Gastrocnemius medialis (tissue), 4 donors: ENCODE measurements around the gene PRPS1L1. TPM values are rescaled to one million over a fixed set of nuclear protein-coding genes. Genes with fewer than 3 reads are reported as not detected.

Experiments
- ATAC-seq, 2 donors: fragments of 150-250 bp; one replicate each; pipeline ENCODE4 v1.9.1; 2016
- DNase-seq, 2 donors: peaks; one replicate each; pipeline ENCODE4 v3.0.0-alpha.2; 2019
- H3K27ac ChIP-seq, 4 donors: fragments of 200-600 bp; sonication (generic); 1 replicate in 1 of 4; 2 replicates in 3 of 4; pipeline ENCODE4 v1.5.1; 2016 to 2018; ENCODE audit warnings: mild to moderate bottlenecking in 2 of 4, moderate library complexity in 1 of 4
- H3K27me3 ChIP-seq, 3 donors: fragments of 200-600 bp; sonication (generic) in 2 of 3; 1 replicate in 1 of 3; 2 replicates in 2 of 3; pipeline versions ENCODE4 v1.5.1 to v1.6.0; 2016 to 2019; ENCODE audit warnings: mild to moderate bottlenecking in 1 of 3, moderate library complexity in 1 of 3
- H3K36me3 ChIP-seq, 2 donors: fragments of 200-600 bp; sonication (generic) in 1 of 2; one replicate each; pipeline ENCODE4 v1.5.1; 2017 to 2018
- H3K4me1 ChIP-seq, 2 donors: fragments of 200-600 bp; sonication (generic) in 1 of 2; one replicate each; pipeline ENCODE4 v1.5.1; 2016 to 2017; ENCODE audit warnings: mild to moderate bottlenecking in 2 of 2
- H3K4me3 ChIP-seq, 4 donors: fragments of 200-600 bp; sonication (generic) in 3 of 4; 1 replicate in 1 of 4; 2 replicates in 3 of 4; pipeline ENCODE4 v1.5.1; 2016 to 2019; ENCODE audit warnings: mild to moderate bottlenecking in 2 of 4
- H3K9me3 ChIP-seq, 3 donors: fragments of 200-600 bp; sonication (generic) in 2 of 3; 1 replicate in 1 of 3; 2 replicates in 2 of 3; pipeline ENCODE4 v1.5.1; 2016 to 2019
- CTCF ChIP-seq, 5 experiments: fragments of 450-650 bp in 3 of 5; fragments of 200-600 bp in 2 of 5; sonication (generic) in 2 of 5; IDR thresholded peaks in 4 of 5; conservative IDR thresholded peaks in 1 of 5; 1 replicate in 4 of 5; 2 replicates in 1 of 5; pipeline ENCODE4 v1.5.1; 2016 to 2019; ENCODE audit warnings: antibody characterized with exemption in 5 of 5, mild to moderate bottlenecking in 3 of 5, moderate library complexity in 3 of 5
- POLR2A ChIP-seq, 2 donors: fragments of 450-650 bp; IDR thresholded peaks; one replicate each; pipeline ENCODE4 v1.6.1; 2017; ENCODE audit warnings: antibody characterized with exemption in 2 of 2, mild to moderate bottlenecking in 2 of 2, moderate library complexity in 2 of 2
- in situ Hi-C, 4 donors: fragments of 200-750 bp; cut with MboI; loops; one replicate each; pipeline versions ENCODE4 v1.15.0 to v1.8.0; 2017; ENCODE audit warnings: low sequenced_read_pairs in 4 of 4
- intact Hi-C: fragments of 100-400 bp; cut with DNase I; formaldehyde crosslinking; loops from one replicate; pipeline ENCODE4 v1.15.1; 2023; ENCODE audit warnings: low total_unique reads
- total RNA-seq, 4 donors: library from RNA; depleted of rRNA; stranded (reverse); fragments of >200 nt; gene quantifications; one replicate each; pipeline versions ENCODE4 v1.1.0 to v1.2.3, GENCODE V29; 2016

The PRPS1L1 gene
- total RNA-seq, 4 donors from 2014 or later, result not detected

GRCh38 chr7:18063149-18063901 is 35.7 kb upstream of the PRPS1L1 start:
- DNase-seq (no peak), ATAC-seq (no peak)
- Histone ChIP-seq H3K4me1 (no peaks in the 10 kb centered on the region), H3K27ac (no peak overlapping the region), H3K9me3 (no peaks in the 10 kb centered on the region), H3K27me3 (no peaks in the 10 kb centered on the region), H3K4me3 (no peak overlapping the region), H3K36me3 (no peaks in the 10 kb centered on the region)
- intact Hi-C loops, result no loop called here
- in situ Hi-C loops, result no loop called here
- TF ChIP-seq CTCF (IDR thresholded peaks at IDR 0.05 in 4 of 5, conservative IDR thresholded peaks at IDR 0.05 in 1 of 5), result no peak
- no peak for TF ChIP-seq POLR2A (IDR thresholded peaks at IDR 0.05)

GRCh38 chr7:18059171-18059570 is 31.5 kb upstream of the PRPS1L1 start:
- DNase-seq (no peak), ATAC-seq (no peak)
- Histone ChIP-seq H3K4me3 (no peak overlapping the region), H3K4me1 (no peaks in the 10 kb centered on the region), H3K27ac (no peak overlapping the region), H3K27me3 (no peaks in the 10 kb centered on the region), H3K36me3 (no peaks in the 10 kb centered on the region), H3K9me3 (no peaks in the 10 kb centered on the region)
- intact Hi-C loops, result no loop called here
- in situ Hi-C loops, result no loop called here
- no peak for TF ChIP-seq CTCF (IDR thresholded peaks at IDR 0.05 in 4 of 5, conservative IDR thresholded peaks at IDR 0.05 in 1 of 5)
- TF ChIP-seq POLR2A (IDR thresholded peaks at IDR 0.05), result no peak

- no peaks in the 10 kb centered on the region for H3K36me3 ChIP-seq
- DNase-seq (no peak), ATAC-seq (no peak)
- no peaks in the 10 kb centered on the region for H3K4me1 ChIP-seq
- intact Hi-C loops (no loop called here), in situ Hi-C loops (no loop called here)
- H3K27me3 ChIP-seq, result no peaks in the 10 kb centered on the region
- TF ChIP-seq CTCF (IDR thresholded peaks at IDR 0.05 in 4 of 5, conservative IDR thresholded peaks at IDR 0.05 in 1 of 5) (no peak), POLR2A (IDR thresholded peaks at IDR 0.05) (no peak)
- no peaks in the 10 kb centered on the region for H3K9me3 ChIP-seq
- H3K27ac ChIP-seq, result no peak overlapping the region
- H3K4me3 ChIP-seq, result no peak overlapping the region
Observed at GRCh38 chr7:18053941-18054340, 26.3 kb upstream of the PRPS1L1 start.

GRCh38 chr7:18053177-18053928 is 25.7 kb upstream of the PRPS1L1 start:
- no peaks in the 10 kb centered on the region for H3K4me1 ChIP-seq
- ATAC-seq (no peak), DNase-seq (no peak)
- no peak overlapping the region for H3K4me3 ChIP-seq
- H3K36me3 ChIP-seq, result no peaks in the 10 kb centered on the region
- in situ Hi-C loops (no loop called here), intact Hi-C loops (no loop called here)
- no peak for TF ChIP-seq CTCF (IDR thresholded peaks at IDR 0.05 in 4 of 5, conservative IDR thresholded peaks at IDR 0.05 in 1 of 5)
- TF ChIP-seq POLR2A (IDR thresholded peaks at IDR 0.05), result no peak
- no peaks in the 10 kb centered on the region for H3K27me3 ChIP-seq
- no peaks in the 10 kb centered on the region for H3K9me3 ChIP-seq
- no peak overlapping the region for H3K27ac ChIP-seq
